GM23248 (cell line): ENCODE measurements around the gene HCN1. TPM values are rescaled to one million over a fixed set of nuclear protein-coding genes. Genes with fewer than 3 reads are reported as not detected.

Experiments used
- DNase-seq: peaks from one replicate; pipeline ENCODE4 v3.0.0-alpha.2; 2015
- H2AFZ ChIP-seq: fragments of 200-600 bp; sonication (generic); 2 replicates; pipeline ENCODE4 v1.6.1; 2016; ENCODE audit warnings: antibody characterized with exemption
- H3F3A ChIP-seq: fragments of 200-600 bp; sonication (generic); 2 replicates; pipeline ENCODE4 v1.6.1; 2016; ENCODE audit warnings: mild to moderate bottlenecking, antibody characterized with exemption, mixed run types; ENCODE audit not compliant: insufficient read depth
- H3K27ac ChIP-seq: fragments of 200-600 bp; sonication (generic); 2 replicates; pipeline ENCODE4 v1.5.1; 2016; ENCODE audit warnings: mild to moderate bottlenecking
- H3K27me3 ChIP-seq: fragments of 200-600 bp; sonication (generic); replicated peaks from 2 replicates; pipeline ENCODE4 v1.6.1; 2016; ENCODE audit warnings: mild to moderate bottlenecking; ENCODE audit not compliant: insufficient read depth
- H3K36me3 ChIP-seq: fragments of 200-600 bp; sonication (generic); 2 replicates; pipeline ENCODE4 v1.6.1; 2016; ENCODE audit warnings: low read depth, mild to moderate bottlenecking
- H3K4me1 ChIP-seq: fragments of 200-600 bp; sonication (generic); 2 replicates; pipeline ENCODE4 v1.6.1; 2016; ENCODE audit warnings: mild to moderate bottlenecking; ENCODE audit not compliant: insufficient read depth
- H3K4me2 ChIP-seq: fragments of 200-600 bp; sonication (generic); one replicate; pipeline ENCODE4 v1.6.1; 2016; ENCODE audit warnings: mild to moderate bottlenecking; ENCODE audit not compliant: unreplicated experiment
- H3K4me3 ChIP-seq: fragments of 200-600 bp; sonication (generic); 2 replicates; pipeline ENCODE4 v1.5.1; 2016; ENCODE audit warnings: mild to moderate bottlenecking
- H3K79me2 ChIP-seq: fragments of 200-600 bp; sonication (generic); 2 replicates; pipeline ENCODE4 v1.6.1; 2016; ENCODE audit warnings: mild to moderate bottlenecking; ENCODE audit not compliant: insufficient read depth
- H3K9ac ChIP-seq: fragments of 200-600 bp; sonication (generic); 2 replicates; pipeline ENCODE4 v1.6.1; 2016; ENCODE audit warnings: mild to moderate bottlenecking
- H3K9me2 ChIP-seq: fragments of 200-600 bp; sonication (generic); 2 replicates; pipeline ENCODE4 v1.6.1; 2016; ENCODE audit warnings: mixed run types, mild to moderate bottlenecking, moderate library complexity; ENCODE audit not compliant: insufficient read depth
- H3K9me3 ChIP-seq: fragments of 200-600 bp; sonication (generic); one replicate; pipeline ENCODE4 v1.6.1; 2017; ENCODE audit warnings: low read depth
- H4K20me1 ChIP-seq: fragments of 200-600 bp; sonication (generic); 2 replicates; pipeline ENCODE4 v1.6.0; 2016; ENCODE audit not compliant: insufficient read depth
- EZH2 ChIP-seq: fragments of 200-600 bp; sonication (generic); IDR thresholded peaks from 2 replicates; pipeline ENCODE4 v1.6.1; 2018; ENCODE audit warnings: antibody characterized with exemption, mild to moderate bottlenecking; ENCODE audit not compliant: insufficient read depth, poor library complexity, severe bottlenecking
- EZH2phosphoT487 ChIP-seq: fragments of 200-600 bp; sonication (generic); IDR thresholded peaks from 2 replicates; pipeline ENCODE4 v1.6.1; 2018; ENCODE audit warnings: antibody characterized with exemption, moderate library complexity, mild to moderate bottlenecking, low read depth; ENCODE audit not compliant: insufficient read depth
- WGBS, 2 experiments: methylation state at CpG; one replicate each; pipeline ENCODE4 v1.1.6; 2015 to 2017; ENCODE audit warnings: low lambda C conversion rate in 2 of 2, low coverage in 1 of 2; ENCODE audit errors: missing lambda C conversion rate in 2 of 2; 5-methylcytosine and 5-hydroxymethylcytosine counted together
- in situ Hi-C: fragments of 300-500 bp; cut with MboI; formaldehyde crosslinking; loops from 2 replicates; pipeline ENCODE4 v1.15.0; 2020
- polyA plus RNA-seq: library from polyadenylated mRNA; unstranded; fragments of >200 nt; fragmentation: Nextera tagmentation; extraction: Ambion mirVana; gene quantifications from 2 replicates; pipeline ENCODE4 v1.2.1, GENCODE V29; 2016
- total RNA-seq: library from RNA; depleted of rRNA; stranded (reverse); fragments of >200 nt; shearing (Covaris generic); gene quantifications from 2 replicates; pipeline ENCODE4 v1.2.3, GENCODE V29; 2014

The HCN1 gene
- total and polyA plus RNA-seq, 2 experiments from 2014 or later, result not detected

- Histone ChIP-seq H4K20me1 (no peaks in the 10 kb centered on the region), H3K4me2 (no peak overlapping the region), H3K9ac (no peak overlapping the region), H3K4me3 (no peak overlapping the region), H3F3A (no peaks in the 10 kb centered on the region), H3K27me3 (peaks cover 17% of the 10 kb centered on the region), H3K9me3 (no peaks in the 10 kb centered on the region), H3K79me2 (no peaks in the 10 kb centered on the region), H3K9me2 (no peaks in the 10 kb centered on the region), H3K27ac (no peak overlapping the region), H3K4me1 (no peaks in the 10 kb centered on the region), H3K36me3 (no peaks in the 10 kb centered on the region), H2AFZ (no peak overlapping the region)
- no peak for DNase-seq
- TF ChIP-seq EZH2 (no peak), EZH2phosphoT487 (no peak)
- in situ Hi-C loops, result no loop called here
- 13 to 16% methylated on average over 3 of the region's 3 CpGs for WGBS, 2 experiments
Observed at GRCh38 chr5:45692481-45692880, 3.7 kb downstream of the HCN1 start.

- Histone ChIP-seq H3K27ac (no peak overlapping the region), H3K9ac (no peak overlapping the region), H3K4me3 (no peak overlapping the region), H3K9me2 (no peaks in the 10 kb centered on the region), H3K79me2 (no peaks in the 10 kb centered on the region), H3K4me2 (no peak overlapping the region), H3K27me3 (peaks cover 17% of the 10 kb centered on the region), H4K20me1 (no peaks in the 10 kb centered on the region; the same call in 1 of the 2 replicates), H3K9me3 (no peaks in the 10 kb centered on the region), H3K4me1 (no peaks in the 10 kb centered on the region), H2AFZ (no peak overlapping the region), H3K36me3 (no peaks in the 10 kb centered on the region), H3F3A (no peaks in the 10 kb centered on the region)
- TF ChIP-seq EZH2phosphoT487 (no peak), EZH2 (no peak)
- no peak for DNase-seq
- 35 to 41% methylated on average over 4 of the region's 4 CpGs for WGBS, 2 experiments
- in situ Hi-C loops, result no loop called here
Observed at GRCh38 chr5:45691656-45692055, 4.5 kb downstream of the HCN1 start.

GRCh38 chr5:45687701-45688100, 8.5 kb downstream of the HCN1 start:
- DNase-seq, result no peak
- H3F3A ChIP-seq, result no peaks in the 10 kb centered on the region
- no peak overlapping the region for H3K4me2 ChIP-seq
- no peaks in the 10 kb centered on the region for H3K9me3 ChIP-seq
- no peaks in the 10 kb centered on the region; the same call in 1 of the 2 replicates for H4K20me1 ChIP-seq
- no peak overlapping the region for H3K27ac ChIP-seq
- no peak overlapping the region for H3K4me3 ChIP-seq
- 6 to 10% methylated on average over 2 of the region's 2 CpGs for WGBS, 2 experiments
- H3K9ac ChIP-seq, result no peak overlapping the region
- H3K79me2 ChIP-seq, result no peaks in the 10 kb centered on the region
- no peaks in the 10 kb centered on the region for H3K36me3 ChIP-seq
- H2AFZ ChIP-seq, result no peak overlapping the region
- no peaks in the 10 kb centered on the region for H3K27me3 ChIP-seq
- H3K9me2 ChIP-seq, result no peaks in the 10 kb centered on the region; the same call in 1 of the 2 replicates
- TF ChIP-seq EZH2phosphoT487 (no peak), EZH2 (no peak)
- no peaks in the 10 kb centered on the region for H3K4me1 ChIP-seq
- in situ Hi-C loops, result no loop called here

GRCh38 chr5:45686620-45687019, 9.6 kb downstream of the HCN1 start:
- Histone ChIP-seq H3K79me2 (no peaks in the 10 kb centered on the region), H2AFZ (no peak overlapping the region), H3F3A (no peaks in the 10 kb centered on the region), H3K9me3 (no peaks in the 10 kb centered on the region), H3K4me2 (no peak overlapping the region), H4K20me1 (no peaks in the 10 kb centered on the region; the same call in 1 of the 2 replicates), H3K4me1 (no peaks in the 10 kb centered on the region), H3K27ac (no peak overlapping the region), H3K27me3 (no peaks in the 10 kb centered on the region), H3K36me3 (no peaks in the 10 kb centered on the region), H3K4me3 (no peak overlapping the region), H3K9ac (no peak overlapping the region), H3K9me2 (no peaks in the 10 kb centered on the region; the same call in 1 of the 2 replicates)
- WGBS, 2 experiments, result 60 to 74% methylated on average over 2 of the region's 2 CpGs
- DNase-seq, result no peak
- TF ChIP-seq EZH2 (no peak), EZH2phosphoT487 (no peak)
- in situ Hi-C loops, result no loop called here

GRCh38 chr5:45684118-45684517, 12.1 kb downstream of the HCN1 start:
- H3K4me1 ChIP-seq, result no peaks in the 10 kb centered on the region
- H4K20me1 ChIP-seq, result no peaks in the 10 kb centered on the region; the same call in 1 of the 2 replicates
- no peaks in the 10 kb centered on the region; the same call in 1 of the 2 replicates for H3K9me2 ChIP-seq
- in situ Hi-C loops, result no loop called here
- H3F3A ChIP-seq, result no peaks in the 10 kb centered on the region
- H3K4me3 ChIP-seq, result no peak overlapping the region
- H3K27me3 ChIP-seq, result no peaks in the 10 kb centered on the region
- H3K9ac ChIP-seq, result no peak overlapping the region
- no peak for TF ChIP-seq EZH2phosphoT487
- no peak for TF ChIP-seq EZH2
- no peaks in the 10 kb centered on the region for H3K36me3 ChIP-seq
- H3K27ac ChIP-seq, result no peak overlapping the region
- H2AFZ ChIP-seq, result no peak overlapping the region
- H3K4me2 ChIP-seq, result no peak overlapping the region
- H3K9me3 ChIP-seq, result no peaks in the 10 kb centered on the region
- H3K79me2 ChIP-seq, result no peaks in the 10 kb centered on the region
- no peak for DNase-seq
